OCI-M2 (cell line): ENCODE results near the gene CTNNAL1.
A peak's percentile ranks its signal among the peaks of the same experiment; 100 is the strongest.
"Not testable (repeated sequence)": the region's sequence is repeated elsewhere in the genome, so short reads cannot be mapped to it uniquely, and the experiment has no call there.

Source experiments
- DNase-seq: peaks from one replicate; lab custom pipeline; 2025; ENCODE audit not compliant: unreplicated experiment; lab: John Stamatoyannopoulos, UW

Gene CTNNAL1

GRCh38 chr9:108934323-108934893, 78.9 kb downstream of the CTNNAL1 start, which contains the start of gene ABITRAM:
Gene ABITRAM, plus strand, starts transcription at chr9:108934400. Its CDS starts 87 bp downstream, at chr9:108934487.
- DNase-seq: peak; percentile 23

- peak; percentile 39 for DNase-seq
Measured at GRCh38 chr9:108933718-108934322, 79.5 kb downstream of the CTNNAL1 start, which contains the start of gene ELP1. Gene ELP1, minus strand, starts transcription at chr9:108934124. Its CDS starts 2,978 bp downstream, at chr9:108931146.

GRCh38 chr9:108933231-108933717, 80.0 kb downstream of the CTNNAL1 start:
- DNase-seq: no peak

- DNase-seq: no peak
Measured at GRCh38 chr9:108928386-108928785, 84.9 kb downstream of the CTNNAL1 start.

- no peak for DNase-seq
Measured at GRCh38 chr9:108924466-108924865, 88.8 kb downstream of the CTNNAL1 start.

GRCh38 chr9:108921200-108921599, 92.1 kb downstream of the CTNNAL1 start:
- DNase-seq: no peak

GRCh38 chr9:108920401-108920800, 92.9 kb downstream of the CTNNAL1 start:
- not testable (repeated sequence) for DNase-seq

GRCh38 chr9:108919517-108919916, 93.8 kb downstream of the CTNNAL1 start:
- no peak for DNase-seq

- no peak for DNase-seq
Measured at GRCh38 chr9:108913391-108913790, 99.9 kb downstream of the CTNNAL1 start.

- DNase-seq: no peak
Measured at GRCh38 chr9:108911820-108912219, 101.5 kb downstream of the CTNNAL1 start.

- DNase-seq: no peak
Measured at GRCh38 chr9:108910914-108911313, 102.4 kb downstream of the CTNNAL1 start.

GRCh38 chr9:108910402-108910801, 102.9 kb downstream of the CTNNAL1 start:
- no peak for DNase-seq

- no peak for DNase-seq
Measured at GRCh38 chr9:108905494-108905893, 107.8 kb downstream of the CTNNAL1 start.

- no peak for DNase-seq
Measured at GRCh38 chr9:108904161-108904560, 109.1 kb downstream of the CTNNAL1 start.

- no peak for DNase-seq
Measured at GRCh38 chr9:108903420-108904103, 109.7 kb downstream of the CTNNAL1 start.

- no peak for DNase-seq
Measured at GRCh38 chr9:108900176-108900575, 113.1 kb downstream of the CTNNAL1 start.

GRCh38 chr9:108899023-108899695, 114.1 kb downstream of the CTNNAL1 start:
- DNase-seq: not testable (repeated sequence)

- DNase-seq: no peak
Measured at GRCh38 chr9:108897324-108898096, 115.8 kb downstream of the CTNNAL1 start.

- no peak for DNase-seq
Measured at GRCh38 chr9:108894225-108894997, 118.9 kb downstream of the CTNNAL1 start.
